WTC11 (cell line): ENCODE data around the gene MUC2. TPM values are rescaled to one million over a fixed set of nuclear protein-coding genes. Genes with fewer than 3 reads are reported as not detected.

Experiments
- ATAC-seq: fragments of 200-7000 bp; cut with Tn5 transposase; 2 replicates; pipeline ENCODE4 v1.10.0; 2021; ENCODE audit warnings: mild to moderate bottlenecking, moderate library complexity
- CTCF ChIA-PET: fragments of 300-600 bp; sonication (Branson Sonifier 250); formaldehyde crosslinking; loops from one replicate; lab custom pipeline; 2021; ENCODE audit warnings: antibody characterized with exemption; lab: Charles Lee
- POLR2A ChIA-PET: fragments of 350-600 bp; sonication (Branson Sonifier 250); formaldehyde crosslinking; loops from one replicate; lab custom pipeline; 2021; ENCODE audit warnings: antibody characterized with exemption; lab: Charles Lee
- DNase-seq: peaks from one replicate; pipeline ENCODE4 v3.0.0; 2021; ENCODE audit warnings: low spot score
- H3K27ac Mint-ChIP-seq: 2 replicates; pipeline ENCODE4 v1.8.0; 2021; ENCODE audit warnings: mixed read lengths
- H3K27me3 Mint-ChIP-seq: 2 replicates; pipeline ENCODE4 v1.8.0; 2021; ENCODE audit warnings: low read depth, mild to moderate bottlenecking, moderate library complexity, mixed read lengths
- H3K36me3 Mint-ChIP-seq: 2 replicates; pipeline ENCODE4 v1.8.0; 2021; ENCODE audit warnings: mixed read lengths
- H3K4me1 Mint-ChIP-seq: 2 replicates; pipeline ENCODE4 v1.8.0; 2022; ENCODE audit warnings: mixed read lengths
- H3K4me3 Mint-ChIP-seq: 2 replicates; pipeline ENCODE4 v1.8.0; 2021; ENCODE audit warnings: mild to moderate bottlenecking, moderate library complexity, mixed read lengths
- H3K9me3 Mint-ChIP-seq: 2 replicates; pipeline ENCODE4 v1.8.0; 2021; ENCODE audit warnings: mixed read lengths
- ETV6 ChIP-seq: sonication (generic); formaldehyde crosslinking; IDR thresholded peaks from 2 replicates; pipeline ENCODE4 v1.8.1; 2022; ENCODE audit warnings: mild to moderate bottlenecking, missing genetic modification reagents
- FOXP1 ChIP-seq: sonication (generic); formaldehyde crosslinking; IDR thresholded peaks from 2 replicates; pipeline ENCODE4 v1.8.0; 2022; ENCODE audit warnings: missing genetic modification reagents, mild to moderate bottlenecking, moderate library complexity, borderline replicate concordance
- GABPB1 ChIP-seq: sonication (generic); formaldehyde crosslinking; IDR thresholded peaks from 2 replicates; pipeline ENCODE4 v1.8.1; 2023; ENCODE audit warnings: mild to moderate bottlenecking, missing genetic modification reagents
- GRHL2 ChIP-seq: fragments of 250-450 bp; sonication (Bioruptor Pico); IDR thresholded peaks from 2 replicates; pipeline ENCODE4 v1.8.0; 2022; ENCODE audit warnings: mild to moderate bottlenecking, moderate library complexity; ENCODE audit not compliant: insufficient replicate concordance, severe bottlenecking
- IRF2 ChIP-seq: sonication (generic); formaldehyde crosslinking; IDR thresholded peaks from 2 replicates; pipeline ENCODE4 v1.8.0; 2022; ENCODE audit warnings: low read depth, missing genetic modification reagents, borderline replicate concordance
- JUN ChIP-seq: sonication (generic); formaldehyde crosslinking; IDR thresholded peaks from 2 replicates; pipeline ENCODE4 v1.8.0; 2023; ENCODE audit warnings: mild to moderate bottlenecking, missing genetic modification reagents
- MYBL2 ChIP-seq: sonication (generic); formaldehyde crosslinking; IDR thresholded peaks from 2 replicates; pipeline ENCODE4 v1.8.1; 2023; ENCODE audit warnings: mild to moderate bottlenecking, moderate library complexity, missing genetic modification reagents
- RORB ChIP-seq: fragments of 250-450 bp; sonication (Bioruptor Pico); IDR thresholded peaks from 2 replicates; pipeline ENCODE4 v1.9.0; 2021; ENCODE audit warnings: mild to moderate bottlenecking
- SP1 ChIP-seq: sonication (generic); formaldehyde crosslinking; conservative IDR thresholded peaks from 2 replicates; pipeline ENCODE4 v1.8.1; 2022; ENCODE audit warnings: missing genetic modification reagents
- TCF7 ChIP-seq: sonication (generic); formaldehyde crosslinking; IDR thresholded peaks from 2 replicates; pipeline ENCODE4 v1.8.0; 2022; ENCODE audit warnings: mild to moderate bottlenecking, low read depth, missing genetic modification reagents, moderate library complexity
- ZBTB21 ChIP-seq: sonication (generic); formaldehyde crosslinking; IDR thresholded peaks from 2 replicates; pipeline ENCODE4 v1.8.1; 2023; ENCODE audit warnings: mild to moderate bottlenecking, missing genetic modification reagents, borderline replicate concordance
- ZNF121 ChIP-seq: sonication (generic); formaldehyde crosslinking; IDR thresholded peaks from 2 replicates; pipeline ENCODE4 v1.8.0; 2023; ENCODE audit warnings: missing genetic modification reagents
- ZNF219 ChIP-seq: sonication (generic); formaldehyde crosslinking; IDR thresholded peaks from 2 replicates; pipeline ENCODE4 v1.8.0; 2023; ENCODE audit warnings: missing genetic modification reagents, mild to moderate bottlenecking, borderline replicate concordance
- total RNA-seq: library from RNA; stranded (reverse); gene quantifications from 3 replicates; pipeline ENCODE4 v1.2.3, GENCODE V29; 2021
- TF ChIP-seq, protein P1 (sequence below): fragments of 250-450 bp; sonication (Bioruptor Pico); IDR thresholded peaks from 2 replicates; pipeline ENCODE4 v1.8.0; 2021; ENCODE audit warnings: mild to moderate bottlenecking
- TF ChIP-seq, protein P2 (sequence below): fragments of 250-450 bp; sonication (Bioruptor Pico); conservative IDR thresholded peaks from 2 replicates; pipeline ENCODE4 v1.9.0; 2021; ENCODE audit warnings: mild to moderate bottlenecking
- TF ChIP-seq, protein P3 (sequence below): sonication (generic); formaldehyde crosslinking; IDR thresholded peaks from 2 replicates; pipeline ENCODE4 v1.8.1; 2022; ENCODE audit warnings: mild to moderate bottlenecking, moderate library complexity, missing genetic modification reagents
- TF ChIP-seq, protein P4 (sequence below): sonication (generic); formaldehyde crosslinking; IDR thresholded peaks from 2 replicates; pipeline ENCODE4 v1.8.0; 2022; ENCODE audit warnings: missing genetic modification reagents
- TF ChIP-seq, protein P5 (sequence below): sonication (generic); formaldehyde crosslinking; IDR thresholded peaks from 2 replicates; pipeline ENCODE4 v1.8.1; 2023; ENCODE audit warnings: mild to moderate bottlenecking, missing genetic modification reagents, borderline replicate concordance
- TF ChIP-seq, protein P6 (sequence below): sonication (generic); formaldehyde crosslinking; IDR thresholded peaks from 2 replicates; pipeline ENCODE4 v1.8.1; 2022; ENCODE audit warnings: missing genetic modification reagents, borderline replicate concordance

Gene MUC2
- total RNA-seq, 1 experiment from 2014 or later: 0.22 TPM

DNA sequence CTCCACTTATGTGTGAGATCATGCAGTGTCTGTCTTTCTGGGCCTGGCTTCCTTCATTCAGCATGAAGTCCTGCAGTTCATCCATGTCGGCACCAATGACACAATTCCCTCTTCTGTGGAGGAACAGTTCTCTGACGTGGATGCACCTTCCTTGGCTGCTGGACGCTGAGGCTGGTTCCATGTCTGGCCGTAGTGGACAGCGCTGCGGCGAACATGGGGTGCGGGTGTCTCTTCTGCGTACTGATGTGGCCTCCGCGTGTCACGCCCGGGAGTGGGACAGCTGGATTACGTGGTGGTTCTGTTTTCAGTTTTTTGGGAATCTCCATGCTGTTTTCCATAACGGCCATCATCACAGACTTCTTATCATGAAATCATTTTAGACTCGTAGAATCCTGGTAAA lies 16.9 kb upstream of the MUC2 start (continued):
- TF ChIP-seq, protein P1, sequence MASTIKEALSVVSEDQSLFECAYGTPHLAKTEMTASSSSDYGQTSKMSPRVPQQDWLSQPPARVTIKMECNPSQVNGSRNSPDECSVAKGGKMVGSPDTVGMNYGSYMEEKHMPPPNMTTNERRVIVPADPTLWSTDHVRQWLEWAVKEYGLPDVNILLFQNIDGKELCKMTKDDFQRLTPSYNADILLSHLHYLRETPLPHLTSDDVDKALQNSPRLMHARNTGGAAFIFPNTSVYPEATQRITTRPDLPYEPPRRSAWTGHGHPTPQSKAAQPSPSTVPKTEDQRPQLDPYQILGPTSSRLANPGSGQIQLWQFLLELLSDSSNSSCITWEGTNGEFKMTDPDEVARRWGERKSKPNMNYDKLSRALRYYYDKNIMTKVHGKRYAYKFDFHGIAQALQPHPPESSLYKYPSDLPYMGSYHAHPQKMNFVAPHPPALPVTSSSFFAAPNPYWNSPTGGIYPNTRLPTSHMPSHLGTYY: no peak
- TF ChIP-seq ETV6 (CRISPR knock-in tag) (no peak), ZNF219 (CRISPR knock-in tag) (no peak)
- TF ChIP-seq, protein P2, sequence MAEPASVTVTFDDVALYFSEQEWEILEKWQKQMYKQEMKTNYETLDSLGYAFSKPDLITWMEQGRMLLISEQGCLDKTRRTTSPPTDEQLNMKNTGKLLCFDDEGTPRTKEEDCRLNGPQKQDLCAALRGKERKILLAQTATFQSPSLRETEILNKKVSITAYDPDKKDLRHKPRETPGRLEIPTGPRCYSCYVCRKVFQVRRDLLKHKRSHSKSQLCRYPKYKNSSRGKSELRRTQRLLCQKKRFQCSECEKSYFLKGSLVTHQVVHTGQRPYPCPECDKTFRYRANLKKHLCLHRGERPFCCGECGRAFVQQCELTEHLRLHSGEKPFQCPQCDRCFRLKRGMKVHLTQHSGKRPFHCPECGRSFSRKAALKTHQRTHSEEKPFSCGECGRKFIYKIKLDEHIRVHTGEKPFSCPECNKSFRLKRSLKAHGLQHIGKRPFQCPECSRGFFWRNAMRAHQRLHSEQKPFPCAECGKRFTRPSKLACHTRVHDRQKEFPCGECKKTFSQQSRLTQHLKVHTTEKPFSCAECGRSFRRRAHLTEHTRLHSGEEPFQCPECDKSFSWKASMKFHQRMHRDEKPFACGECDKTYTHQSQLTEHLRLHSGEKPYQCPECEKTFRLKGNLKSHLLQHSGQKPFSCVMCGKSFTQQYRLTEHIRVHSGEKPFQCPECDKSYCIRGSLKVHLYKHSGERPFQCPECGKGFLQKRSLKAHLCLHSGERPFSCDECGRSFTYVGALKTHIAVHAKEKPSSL (CRISPR knock-in tag): no peak
- TF ChIP-seq, protein P3, sequence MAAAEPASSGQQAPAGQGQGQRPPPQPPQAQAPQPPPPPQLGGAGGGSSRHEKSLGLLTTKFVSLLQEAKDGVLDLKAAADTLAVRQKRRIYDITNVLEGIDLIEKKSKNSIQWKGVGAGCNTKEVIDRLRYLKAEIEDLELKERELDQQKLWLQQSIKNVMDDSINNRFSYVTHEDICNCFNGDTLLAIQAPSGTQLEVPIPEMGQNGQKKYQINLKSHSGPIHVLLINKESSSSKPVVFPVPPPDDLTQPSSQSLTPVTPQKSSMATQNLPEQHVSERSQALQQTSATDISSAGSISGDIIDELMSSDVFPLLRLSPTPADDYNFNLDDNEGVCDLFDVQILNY (CRISPR knock-in tag): no peak

DNA sequence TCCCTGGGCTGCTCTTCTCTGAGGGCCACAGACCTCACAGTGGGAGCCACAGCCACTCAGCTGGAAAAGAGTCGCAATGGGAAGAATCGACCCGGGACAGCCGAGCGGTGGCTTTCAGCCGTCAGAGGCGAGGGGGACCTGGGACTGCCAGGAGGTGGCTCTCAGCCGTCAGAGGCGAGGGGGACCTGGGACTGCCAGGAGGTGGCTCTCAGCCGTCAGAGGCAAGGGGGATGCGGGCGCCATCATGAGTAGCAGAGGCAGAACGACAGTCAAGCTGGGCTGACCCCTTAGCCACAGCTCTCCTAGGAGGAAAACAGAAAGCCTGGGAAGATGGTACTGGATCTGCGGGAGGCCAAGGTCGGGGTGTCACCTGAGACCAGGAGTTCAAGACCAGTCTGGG lies 14.9 kb upstream of the MUC2 start:
- peaks cover 18% of the 10 kb centered on the region for H3K9me3 Mint-ChIP-seq
- peaks cover 3% of the 10 kb centered on the region; the same call in 1 of the 2 replicates for H3K36me3 Mint-ChIP-seq
- POLR2A ChIA-PET: no interaction called here
- TF ChIP-seq, protein P4, sequence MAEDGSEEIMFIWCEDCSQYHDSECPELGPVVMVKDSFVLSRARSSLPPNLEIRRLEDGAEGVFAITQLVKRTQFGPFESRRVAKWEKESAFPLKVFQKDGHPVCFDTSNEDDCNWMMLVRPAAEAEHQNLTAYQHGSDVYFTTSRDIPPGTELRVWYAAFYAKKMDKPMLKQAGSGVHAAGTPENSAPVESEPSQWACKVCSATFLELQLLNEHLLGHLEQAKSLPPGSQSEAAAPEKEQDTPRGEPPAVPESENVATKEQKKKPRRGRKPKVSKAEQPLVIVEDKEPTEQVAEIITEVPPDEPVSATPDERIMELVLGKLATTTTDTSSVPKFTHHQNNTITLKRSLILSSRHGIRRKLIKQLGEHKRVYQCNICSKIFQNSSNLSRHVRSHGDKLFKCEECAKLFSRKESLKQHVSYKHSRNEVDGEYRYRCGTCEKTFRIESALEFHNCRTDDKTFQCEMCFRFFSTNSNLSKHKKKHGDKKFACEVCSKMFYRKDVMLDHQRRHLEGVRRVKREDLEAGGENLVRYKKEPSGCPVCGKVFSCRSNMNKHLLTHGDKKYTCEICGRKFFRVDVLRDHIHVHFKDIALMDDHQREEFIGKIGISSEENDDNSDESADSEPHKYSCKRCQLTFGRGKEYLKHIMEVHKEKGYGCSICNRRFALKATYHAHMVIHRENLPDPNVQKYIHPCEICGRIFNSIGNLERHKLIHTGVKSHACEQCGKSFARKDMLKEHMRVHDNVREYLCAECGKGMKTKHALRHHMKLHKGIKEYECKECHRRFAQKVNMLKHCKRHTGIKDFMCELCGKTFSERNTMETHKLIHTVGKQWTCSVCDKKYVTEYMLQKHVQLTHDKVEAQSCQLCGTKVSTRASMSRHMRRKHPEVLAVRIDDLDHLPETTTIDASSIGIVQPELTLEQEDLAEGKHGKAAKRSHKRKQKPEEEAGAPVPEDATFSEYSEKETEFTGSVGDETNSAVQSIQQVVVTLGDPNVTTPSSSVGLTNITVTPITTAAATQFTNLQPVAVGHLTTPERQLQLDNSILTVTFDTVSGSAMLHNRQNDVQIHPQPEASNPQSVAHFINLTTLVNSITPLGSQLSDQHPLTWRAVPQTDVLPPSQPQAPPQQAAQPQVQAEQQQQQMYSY (CRISPR knock-in tag): peak; percentile 31; the same call in 1 of the 2 replicates
- no peak for TF ChIP-seq GRHL2 (CRISPR knock-in tag)
- peak; percentile 89 for ATAC-seq
- CTCF ChIA-PET: interaction anchor here (0.6 to 1.5 kb wide), 4 partner anchors 8 to 209 kb away, joined by 3 to 7 read pairs (median 3); no protein-coding TSS in a partner anchor
- no peak overlapping the region for H3K4me3 Mint-ChIP-seq
- no peaks in the 10 kb centered on the region; the same call in 1 of the 2 replicates for H3K4me1 Mint-ChIP-seq
- H3K27me3 Mint-ChIP-seq: peaks cover 9% of the 10 kb centered on the region
- H3K27ac Mint-ChIP-seq: no peak overlapping the region
- DNase-seq: peak; percentile 51

DNA sequence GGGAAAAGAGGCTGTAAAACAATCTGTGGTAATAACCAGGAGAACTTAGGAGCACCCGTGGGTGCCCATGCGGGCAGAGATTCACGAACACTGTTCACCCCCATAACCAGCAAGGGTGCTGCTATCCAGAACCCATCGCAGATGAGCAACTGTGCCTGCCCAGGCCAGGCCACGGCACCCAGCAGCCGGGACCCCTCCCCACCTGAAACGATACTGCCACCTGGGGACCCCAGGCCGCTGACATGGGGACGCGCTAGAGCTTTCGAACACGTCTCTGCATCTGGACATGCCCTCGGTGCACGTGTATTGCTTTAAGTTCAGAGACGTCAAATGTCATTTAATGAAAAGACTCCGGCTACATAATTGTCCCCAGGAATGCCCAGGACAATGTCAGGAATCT lies 14.3 kb upstream of the MUC2 start:
- Mint-ChIP-seq H3K36me3 (peaks cover 3% of the 10 kb centered on the region; the same call in 1 of the 2 replicates), H3K4me1 (no peaks in the 10 kb centered on the region; the same call in 1 of the 2 replicates), H3K4me3 (no peak overlapping the region), H3K27me3 (peaks cover 10% of the 10 kb centered on the region), H3K27ac (no peak overlapping the region), H3K9me3 (peaks cover 18% of the 10 kb centered on the region)
- CTCF ChIA-PET: interaction anchor here (0.6 to 1.5 kb wide), 4 partner anchors 9 to 209 kb away, joined by 3 to 7 read pairs (median 3); no protein-coding TSS in a partner anchor
- DNase-seq: peak; percentile 8
- no peak for ATAC-seq
- POLR2A ChIA-PET: no interaction called here
- TF ChIP-seq, protein P5, sequence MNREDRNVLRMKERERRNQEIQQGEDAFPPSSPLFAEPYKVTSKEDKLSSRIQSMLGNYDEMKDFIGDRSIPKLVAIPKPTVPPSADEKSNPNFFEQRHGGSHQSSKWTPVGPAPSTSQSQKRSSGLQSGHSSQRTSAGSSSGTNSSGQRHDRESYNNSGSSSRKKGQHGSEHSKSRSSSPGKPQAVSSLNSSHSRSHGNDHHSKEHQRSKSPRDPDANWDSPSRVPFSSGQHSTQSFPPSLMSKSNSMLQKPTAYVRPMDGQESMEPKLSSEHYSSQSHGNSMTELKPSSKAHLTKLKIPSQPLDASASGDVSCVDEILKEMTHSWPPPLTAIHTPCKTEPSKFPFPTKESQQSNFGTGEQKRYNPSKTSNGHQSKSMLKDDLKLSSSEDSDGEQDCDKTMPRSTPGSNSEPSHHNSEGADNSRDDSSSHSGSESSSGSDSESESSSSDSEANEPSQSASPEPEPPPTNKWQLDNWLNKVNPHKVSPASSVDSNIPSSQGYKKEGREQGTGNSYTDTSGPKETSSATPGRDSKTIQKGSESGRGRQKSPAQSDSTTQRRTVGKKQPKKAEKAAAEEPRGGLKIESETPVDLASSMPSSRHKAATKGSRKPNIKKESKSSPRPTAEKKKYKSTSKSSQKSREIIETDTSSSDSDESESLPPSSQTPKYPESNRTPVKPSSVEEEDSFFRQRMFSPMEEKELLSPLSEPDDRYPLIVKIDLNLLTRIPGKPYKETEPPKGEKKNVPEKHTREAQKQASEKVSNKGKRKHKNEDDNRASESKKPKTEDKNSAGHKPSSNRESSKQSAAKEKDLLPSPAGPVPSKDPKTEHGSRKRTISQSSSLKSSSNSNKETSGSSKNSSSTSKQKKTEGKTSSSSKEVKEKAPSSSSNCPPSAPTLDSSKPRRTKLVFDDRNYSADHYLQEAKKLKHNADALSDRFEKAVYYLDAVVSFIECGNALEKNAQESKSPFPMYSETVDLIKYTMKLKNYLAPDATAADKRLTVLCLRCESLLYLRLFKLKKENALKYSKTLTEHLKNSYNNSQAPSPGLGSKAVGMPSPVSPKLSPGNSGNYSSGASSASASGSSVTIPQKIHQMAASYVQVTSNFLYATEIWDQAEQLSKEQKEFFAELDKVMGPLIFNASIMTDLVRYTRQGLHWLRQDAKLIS (CRISPR knock-in tag): no peak
- TF ChIP-seq ZNF121 (no peak), TCF7 (CRISPR knock-in tag) (no peak), IRF2 (no peak), FOXP1 (CRISPR knock-in tag) (no peak), RORB (CRISPR knock-in tag) (no peak), GABPB1 (CRISPR knock-in tag) (no peak), MYBL2 (no peak), ZBTB21 (no peak), JUN (CRISPR knock-in tag) (no peak), SP1 (CRISPR knock-in tag) (no peak)
- TF ChIP-seq, protein P6, sequence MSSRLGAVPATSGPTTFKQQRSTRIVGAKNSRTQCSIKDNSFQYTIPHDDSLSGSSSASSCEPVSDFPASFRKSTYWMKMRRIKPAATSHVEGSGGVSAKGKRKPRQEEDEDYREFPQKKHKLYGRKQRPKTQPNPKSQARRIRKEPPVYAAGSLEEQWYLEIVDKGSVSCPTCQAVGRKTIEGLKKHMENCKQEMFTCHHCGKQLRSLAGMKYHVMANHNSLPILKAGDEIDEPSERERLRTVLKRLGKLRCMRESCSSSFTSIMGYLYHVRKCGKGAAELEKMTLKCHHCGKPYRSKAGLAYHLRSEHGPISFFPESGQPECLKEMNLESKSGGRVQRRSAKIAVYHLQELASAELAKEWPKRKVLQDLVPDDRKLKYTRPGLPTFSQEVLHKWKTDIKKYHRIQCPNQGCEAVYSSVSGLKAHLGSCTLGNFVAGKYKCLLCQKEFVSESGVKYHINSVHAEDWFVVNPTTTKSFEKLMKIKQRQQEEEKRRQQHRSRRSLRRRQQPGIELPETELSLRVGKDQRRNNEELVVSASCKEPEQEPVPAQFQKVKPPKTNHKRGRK (CRISPR knock-in tag): no peak
